OCI-LY3 (cell line): Measurements from ENCODE around the gene SPCS3.

ENCODE experiments used
- EZH2phosphoT487 ChIP-seq: fragments of 200-600 bp; shearing (Covaris generic); IDR thresholded peaks from 2 replicates; pipeline ENCODE4 v1.6.1; 2018; ENCODE audit warnings: antibody characterized with exemption, mixed run types, low read depth
- TF ChIP-seq, protein P1 (sequence below): fragments of 200-600, 300-600 bp; sonication (generic); IDR thresholded peaks from 2 replicates; pipeline ENCODE4 v1.5.1; 2014; ENCODE audit warnings: antibody characterized with exemption, low read length, low read depth

DNA sequence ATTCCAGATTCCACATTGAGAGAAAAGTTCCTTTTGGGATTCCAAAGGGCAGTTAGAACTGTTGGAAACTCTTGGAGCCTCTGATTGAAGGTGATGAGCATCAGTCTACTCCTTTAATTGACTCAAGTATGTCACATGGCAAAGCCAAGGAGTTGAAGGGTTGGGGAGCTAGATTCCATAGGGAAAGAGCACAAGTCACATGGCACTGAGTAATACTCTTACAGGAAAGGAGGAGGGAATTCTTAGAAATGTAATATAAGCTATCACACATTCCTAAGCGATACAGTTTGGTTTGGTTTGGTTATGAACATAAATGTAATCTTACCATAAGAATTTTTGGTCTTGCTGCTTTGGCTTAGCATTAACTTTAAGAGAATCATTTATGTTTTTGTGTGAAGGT is 15.7 kb downstream of the SPCS3 start:
- TF ChIP-seq, protein P1, sequence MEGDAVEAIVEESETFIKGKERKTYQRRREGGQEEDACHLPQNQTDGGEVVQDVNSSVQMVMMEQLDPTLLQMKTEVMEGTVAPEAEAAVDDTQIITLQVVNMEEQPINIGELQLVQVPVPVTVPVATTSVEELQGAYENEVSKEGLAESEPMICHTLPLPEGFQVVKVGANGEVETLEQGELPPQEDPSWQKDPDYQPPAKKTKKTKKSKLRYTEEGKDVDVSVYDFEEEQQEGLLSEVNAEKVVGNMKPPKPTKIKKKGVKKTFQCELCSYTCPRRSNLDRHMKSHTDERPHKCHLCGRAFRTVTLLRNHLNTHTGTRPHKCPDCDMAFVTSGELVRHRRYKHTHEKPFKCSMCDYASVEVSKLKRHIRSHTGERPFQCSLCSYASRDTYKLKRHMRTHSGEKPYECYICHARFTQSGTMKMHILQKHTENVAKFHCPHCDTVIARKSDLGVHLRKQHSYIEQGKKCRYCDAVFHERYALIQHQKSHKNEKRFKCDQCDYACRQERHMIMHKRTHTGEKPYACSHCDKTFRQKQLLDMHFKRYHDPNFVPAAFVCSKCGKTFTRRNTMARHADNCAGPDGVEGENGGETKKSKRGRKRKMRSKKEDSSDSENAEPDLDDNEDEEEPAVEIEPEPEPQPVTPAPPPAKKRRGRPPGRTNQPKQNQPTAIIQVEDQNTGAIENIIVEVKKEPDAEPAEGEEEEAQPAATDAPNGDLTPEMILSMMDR = no peak
- TF ChIP-seq EZH2phosphoT487 = no peak
